HUES6 (cell line): ENCODE results near the gene PM20D1.

ENCODE experiments used
- H3K27ac ChIP-seq: 2 replicates; pipeline ENCODE4 v1.7.0; 2013; ENCODE audit warnings: low read depth, mild to moderate bottlenecking, low read length, inconsistent platforms
- H3K27me3 ChIP-seq: 2 replicates; pipeline ENCODE4 v1.6.1; 2013; ENCODE audit warnings: low read length; ENCODE audit not compliant: control insufficient read depth, insufficient read depth
- H3K36me3 ChIP-seq: 2 replicates; pipeline ENCODE4 v1.6.1; 2013; ENCODE audit warnings: low read length; ENCODE audit not compliant: control insufficient read depth, insufficient read depth
- H3K4me1 ChIP-seq: 2 replicates; pipeline ENCODE4 v1.6.1; 2013; ENCODE audit warnings: low read length; ENCODE audit not compliant: control insufficient read depth, insufficient read depth
- H3K4me3 ChIP-seq: 2 replicates; pipeline ENCODE4 v1.5.1; 2013; ENCODE audit warnings: low read depth, low read length
- H3K9ac ChIP-seq: one replicate; pipeline ENCODE4 v1.6.1; 2013; ENCODE audit warnings: mild to moderate bottlenecking, low read length
- H3K9me3 ChIP-seq: 2 replicates; pipeline ENCODE4 v1.6.1; 2013; ENCODE audit warnings: low read depth, low read length; ENCODE audit not compliant: control insufficient read depth, insufficient read depth

The PM20D1 gene

GRCh38 chr1:205817364-205817763 lies 32.6 kb downstream of the PM20D1 start:
- Histone ChIP-seq H3K27me3 (peaks cover 10% of the 10 kb centered on the region), H3K4me3 (no peak overlapping the region), H3K36me3 (no peaks in the 10 kb centered on the region), H3K27ac (no peak overlapping the region), H3K9ac (no peak overlapping the region), H3K9me3 (no peaks in the 10 kb centered on the region), H3K4me1 (peaks cover 17% of the 10 kb centered on the region)

- peak overlapping the region; percentile 71 for H3K9ac ChIP-seq
- H3K36me3 ChIP-seq = peaks cover 16% of the 10 kb centered on the region
- no peaks in the 10 kb centered on the region for H3K9me3 ChIP-seq
- H3K4me1 ChIP-seq = peaks cover 33% of the 10 kb centered on the region
- peak overlapping the region; percentile 95 for H3K4me3 ChIP-seq
- no peak overlapping the region for H3K27ac ChIP-seq
- peaks cover 10% of the 10 kb centered on the region for H3K27me3 ChIP-seq
Observed at GRCh38 chr1:205813755-205814058, 36.2 kb downstream of the PM20D1 start.

GRCh38 chr1:205812878-205813754 lies 36.8 kb downstream of the PM20D1 start, which contains the start of gene SLC41A1:
Gene SLC41A1 (minus strand): TSS chr1:205813198. CDS start chr1:205810441, 2,757 bp downstream.
- H3K9ac ChIP-seq = peak within 1 kb of the TSS; percentile 71
- H3K27ac ChIP-seq = peak within 1 kb of the TSS; percentile 65; the same call in 1 of the 2 replicates
- peaks cover 30% of the 10 kb centered on the region for H3K4me1 ChIP-seq
- H3K4me3 ChIP-seq = peak within 1 kb of the TSS; percentile 95
- peaks cover 20% of the 10 kb centered on the region for H3K36me3 ChIP-seq
- H3K27me3 ChIP-seq = peaks cover 10% of the 10 kb centered on the region
- no peaks in the 10 kb centered on the region for H3K9me3 ChIP-seq

GRCh38 chr1:205812271-205812877 lies 37.6 kb downstream of the PM20D1 start:
- Histone ChIP-seq H3K9me3 (no peaks in the 10 kb centered on the region), H3K27me3 (peaks cover 10% of the 10 kb centered on the region), H3K27ac (peak overlapping the region; percentile 65; the same call in 1 of the 2 replicates), H3K9ac (peak overlapping the region; percentile 49), H3K36me3 (peaks cover 20% of the 10 kb centered on the region), H3K4me1 (peaks cover 23% of the 10 kb centered on the region; the same call in 1 of the 2 replicates), H3K4me3 (peak overlapping the region; percentile 95)

- H3K9me3 ChIP-seq = no peaks in the 10 kb centered on the region
- H3K9ac ChIP-seq = no peak overlapping the region
- peaks cover 21% of the 10 kb centered on the region; the same call in 1 of the 2 replicates for H3K4me1 ChIP-seq
- H3K4me3 ChIP-seq = peak overlapping the region; percentile 95
- peaks cover 20% of the 10 kb centered on the region for H3K36me3 ChIP-seq
- H3K27me3 ChIP-seq = peaks cover 10% of the 10 kb centered on the region
- H3K27ac ChIP-seq = no peak overlapping the region
Observed at GRCh38 chr1:205811660-205812059, 38.3 kb downstream of the PM20D1 start.

GRCh38 chr1:205810448-205811157 lies 39.3 kb downstream of the PM20D1 start:
- no peaks in the 10 kb centered on the region for H3K9me3 ChIP-seq
- H3K4me3 ChIP-seq = no peak overlapping the region
- H3K27ac ChIP-seq = no peak overlapping the region
- H3K4me1 ChIP-seq = peaks cover 21% of the 10 kb centered on the region; the same call in 1 of the 2 replicates
- H3K9ac ChIP-seq = no peak overlapping the region
- peaks cover 20% of the 10 kb centered on the region for H3K36me3 ChIP-seq
- peaks cover 10% of the 10 kb centered on the region for H3K27me3 ChIP-seq

- H3K4me1 ChIP-seq = peaks cover 21% of the 10 kb centered on the region; the same call in 1 of the 2 replicates
- peaks cover 10% of the 10 kb centered on the region for H3K27me3 ChIP-seq
- H3K36me3 ChIP-seq = peaks cover 20% of the 10 kb centered on the region
- no peaks in the 10 kb centered on the region for H3K9me3 ChIP-seq
- no peak overlapping the region for H3K27ac ChIP-seq
- H3K4me3 ChIP-seq = no peak overlapping the region
- H3K9ac ChIP-seq = no peak overlapping the region
Observed at GRCh38 chr1:205809942-205810345, 40.0 kb downstream of the PM20D1 start.

GRCh38 chr1:205809469-205809868 lies 40.5 kb downstream of the PM20D1 start:
- Histone ChIP-seq H3K4me3 (no peak overlapping the region), H3K36me3 (peaks cover 20% of the 10 kb centered on the region), H3K9ac (no peak overlapping the region), H3K9me3 (no peaks in the 10 kb centered on the region), H3K27me3 (peaks cover 8% of the 10 kb centered on the region), H3K4me1 (peaks cover 21% of the 10 kb centered on the region; the same call in 1 of the 2 replicates), H3K27ac (no peak overlapping the region)

GRCh38 chr1:205805082-205805711 lies 44.7 kb downstream of the PM20D1 start:
- no peaks in the 10 kb centered on the region for H3K27me3 ChIP-seq

GRCh38 chr1:205804605-205805004 lies 45.3 kb downstream of the PM20D1 start:
- peaks cover 16% of the 10 kb centered on the region for H3K36me3 ChIP-seq
- no peak overlapping the region for H3K9ac ChIP-seq
- H3K27me3 ChIP-seq = no peaks in the 10 kb centered on the region
- no peak overlapping the region for H3K27ac ChIP-seq
- H3K4me1 ChIP-seq = no peaks in the 10 kb centered on the region; the same call in 1 of the 2 replicates
- no peaks in the 10 kb centered on the region for H3K9me3 ChIP-seq
- no peak overlapping the region for H3K4me3 ChIP-seq

More at GRCh38 chr1:205805082-205805711, 44.7 kb downstream of the PM20D1 start:
- no peaks in the 10 kb centered on the region for H3K9me3 ChIP-seq
- H3K36me3 ChIP-seq = peaks cover 17% of the 10 kb centered on the region
- H3K4me3 ChIP-seq = no peak overlapping the region
- no peak overlapping the region for H3K27ac ChIP-seq
- no peak overlapping the region for H3K9ac ChIP-seq
- H3K4me1 ChIP-seq = peaks cover under 1% of the 10 kb centered on the region; the same call in 1 of the 2 replicates
